Ovary (tissue), 3 donors: ENCODE data around the gene USP49.

Experiments
- CTCF ChIP-seq, 3 donors: fragments of 450-650 bp in 2 of 3; fragments of 200-600 bp in 1 of 3; IDR thresholded peaks; one replicate each; pipeline versions ENCODE4 v1.5.1 to v1.8.0; 2016 to 2022; ENCODE audit warnings: antibody characterized with exemption in 3 of 3, mild to moderate bottlenecking in 1 of 3
- POLR2A ChIP-seq: fragments of 450-650 bp; IDR thresholded peaks from one replicate; pipeline ENCODE4 v1.6.1; 2017; ENCODE audit warnings: antibody characterized with exemption, mild to moderate bottlenecking, moderate library complexity
- donor health status: DM: no; HTN: no; CAD: no.

GRCh38 chr6:41757271-41757670 is 137.9 kb downstream of the USP49 start:
- no peak for TF ChIP-seq CTCF (IDR thresholded peaks at IDR 0.05)
- TF ChIP-seq POLR2A: no peak
